SK-N-DZ (cell line): Measurements from ENCODE around the gene PPP1R1A. TPM values are rescaled to one million over a fixed set of nuclear protein-coding genes. Genes with fewer than 3 reads are reported as not detected.

Source experiments
- DNase-seq: peaks from one replicate; pipeline ENCODE4 v3.0.0-alpha.2; 2015; ENCODE audit warnings: low spot score
- polyA plus RNA-seq, 2 experiments: library from polyadenylated mRNA; depleted of rRNA; stranded (reverse); fragments of >200 nt; gene quantifications; 2 replicates each; pipeline ENCODE4 v1.2.3, GENCODE V29; 2014

The PPP1R1A gene
- polyA plus RNA-seq (2014; cell fraction: cytosol; rRNA removed) = not detected in 2 replicates
- 0.59 TPM in 1 of 2 replicates, not detected in the other for polyA plus RNA-seq (2014; cell fraction: nucleus; rRNA removed)

- DNase-seq = no peak
Measured at GRCh38 chr12:54588110-54588889, at the start of gene PPP1R1A. PPP1R1A (minus strand) TSS chr12:54588659; CDS start chr12:54588488, 171 bp downstream.

GRCh38 chr12:54634795-54635194 is 46.3 kb upstream of the PPP1R1A start, which contains the start of gene LACRT:
LACRT (minus strand) TSS chr12:54634895; CDS start chr12:54634841, 54 bp downstream.
- no peak for DNase-seq

DNA sequence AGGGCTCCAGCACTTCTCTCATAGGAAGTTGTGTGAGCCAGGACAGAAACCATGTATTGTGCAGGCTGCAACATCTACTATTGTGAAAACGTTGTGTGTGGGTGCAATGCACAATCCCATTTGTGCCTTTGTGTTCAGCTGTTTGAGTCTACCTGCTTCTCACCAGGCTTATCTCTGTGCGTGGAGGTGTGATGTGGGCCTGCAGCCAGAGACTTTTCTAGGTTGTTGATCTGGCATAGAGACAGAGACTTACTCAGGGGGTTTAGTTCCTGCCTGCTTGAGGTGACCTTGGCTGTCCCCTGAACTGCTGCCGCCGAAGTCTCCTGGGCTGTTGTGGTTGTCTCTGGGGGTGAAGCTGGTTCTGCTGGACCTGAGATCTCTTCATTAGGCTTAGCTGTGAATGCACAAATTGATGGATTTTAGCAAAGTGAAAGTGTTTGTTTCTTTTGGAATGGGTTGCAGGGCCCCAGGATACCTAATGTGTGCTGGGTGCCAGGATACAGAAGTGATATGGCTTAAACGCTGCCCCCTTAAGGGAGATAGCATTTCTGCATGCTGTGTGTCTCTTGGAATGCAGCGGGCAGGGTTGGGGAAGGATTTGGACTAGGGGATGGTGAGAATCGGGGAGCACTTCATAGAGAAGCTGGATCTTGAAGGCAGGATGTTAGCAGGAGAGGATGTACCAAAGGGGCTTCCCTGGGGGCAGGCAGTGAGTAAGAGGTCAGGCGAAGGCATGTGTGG is 43.7 kb upstream of the PPP1R1A start:
- no peak for DNase-seq

DNA sequence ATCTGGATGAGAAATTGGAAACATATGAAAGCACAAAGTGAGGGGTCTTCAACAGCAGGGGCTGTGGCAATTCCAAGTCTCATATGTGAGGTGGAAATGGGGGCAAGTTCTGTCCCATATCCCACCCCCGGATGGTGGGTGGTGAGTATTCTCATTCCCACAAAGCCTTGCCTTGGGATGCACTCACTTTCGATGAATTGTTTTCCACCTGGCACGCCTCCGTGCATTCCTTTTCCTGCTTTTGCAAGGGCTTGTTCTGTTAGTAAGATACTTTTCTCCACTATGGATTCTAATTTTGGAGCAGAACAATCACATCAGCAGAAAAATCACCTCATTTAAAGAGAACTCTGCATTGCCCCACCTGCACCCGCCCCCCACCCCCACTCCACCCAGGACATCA is 43.1 kb upstream of the PPP1R1A start:
- DNase-seq = no peak

GRCh38 chr12:54629925-54630324 is 41.5 kb upstream of the PPP1R1A start:
- DNase-seq = no peak

DNA sequence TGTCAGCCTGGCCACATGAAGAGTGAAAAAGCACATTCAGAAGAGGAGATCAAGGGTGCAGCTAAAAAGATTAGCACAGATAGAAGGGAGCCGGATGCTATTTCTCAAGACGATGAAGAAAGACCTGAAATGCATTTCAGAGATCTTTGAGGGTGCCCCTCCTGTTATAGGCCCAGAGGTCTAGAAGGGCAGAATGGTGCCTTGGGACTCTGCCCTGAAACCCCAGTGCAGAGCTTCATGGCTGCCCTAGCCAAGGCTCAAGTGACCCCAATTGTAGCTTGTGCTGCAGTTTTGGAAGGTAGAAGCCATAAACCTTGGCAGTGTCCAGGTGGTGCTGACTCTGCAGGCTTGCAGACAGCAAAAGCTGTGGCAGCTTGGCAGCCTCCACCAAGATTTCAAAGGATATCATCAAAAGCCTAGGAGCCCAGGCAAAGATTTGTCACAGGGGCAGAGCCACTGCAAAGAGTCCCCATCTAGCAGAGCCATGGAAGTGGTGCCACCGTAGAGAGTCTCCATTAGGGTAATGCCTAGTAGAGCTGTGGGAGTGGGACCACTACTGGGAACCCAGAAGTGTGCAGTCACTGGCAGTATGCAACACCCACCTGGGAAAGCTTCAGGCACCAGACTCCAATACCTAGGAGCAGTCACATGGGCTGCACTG is 39.9 kb upstream of the PPP1R1A start:
- no peak for DNase-seq

DNA sequence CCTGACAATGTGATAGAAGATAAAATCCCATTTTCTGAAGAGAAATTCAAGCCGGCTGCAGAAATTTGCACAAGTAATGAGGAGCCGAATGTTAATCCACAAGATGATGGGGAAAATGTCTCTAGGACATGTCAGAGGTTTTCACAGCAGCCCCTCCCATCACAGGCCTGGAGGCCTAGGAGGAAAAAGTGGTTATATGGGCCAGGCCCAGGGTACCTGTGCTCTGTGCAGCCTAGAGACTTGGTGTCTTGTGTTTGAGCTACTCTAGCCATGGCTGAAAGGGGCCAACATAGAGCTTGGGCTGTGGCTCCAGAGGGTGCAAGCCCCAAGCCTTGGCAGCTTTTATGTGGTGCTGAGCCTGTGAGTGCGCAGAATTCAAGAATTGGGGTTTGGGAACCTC is 38.8 kb upstream of the PPP1R1A start:
- no peak for DNase-seq

GRCh38 chr12:54625598-54625997 is 37.1 kb upstream of the PPP1R1A start:
- DNase-seq = no peak

DNA sequence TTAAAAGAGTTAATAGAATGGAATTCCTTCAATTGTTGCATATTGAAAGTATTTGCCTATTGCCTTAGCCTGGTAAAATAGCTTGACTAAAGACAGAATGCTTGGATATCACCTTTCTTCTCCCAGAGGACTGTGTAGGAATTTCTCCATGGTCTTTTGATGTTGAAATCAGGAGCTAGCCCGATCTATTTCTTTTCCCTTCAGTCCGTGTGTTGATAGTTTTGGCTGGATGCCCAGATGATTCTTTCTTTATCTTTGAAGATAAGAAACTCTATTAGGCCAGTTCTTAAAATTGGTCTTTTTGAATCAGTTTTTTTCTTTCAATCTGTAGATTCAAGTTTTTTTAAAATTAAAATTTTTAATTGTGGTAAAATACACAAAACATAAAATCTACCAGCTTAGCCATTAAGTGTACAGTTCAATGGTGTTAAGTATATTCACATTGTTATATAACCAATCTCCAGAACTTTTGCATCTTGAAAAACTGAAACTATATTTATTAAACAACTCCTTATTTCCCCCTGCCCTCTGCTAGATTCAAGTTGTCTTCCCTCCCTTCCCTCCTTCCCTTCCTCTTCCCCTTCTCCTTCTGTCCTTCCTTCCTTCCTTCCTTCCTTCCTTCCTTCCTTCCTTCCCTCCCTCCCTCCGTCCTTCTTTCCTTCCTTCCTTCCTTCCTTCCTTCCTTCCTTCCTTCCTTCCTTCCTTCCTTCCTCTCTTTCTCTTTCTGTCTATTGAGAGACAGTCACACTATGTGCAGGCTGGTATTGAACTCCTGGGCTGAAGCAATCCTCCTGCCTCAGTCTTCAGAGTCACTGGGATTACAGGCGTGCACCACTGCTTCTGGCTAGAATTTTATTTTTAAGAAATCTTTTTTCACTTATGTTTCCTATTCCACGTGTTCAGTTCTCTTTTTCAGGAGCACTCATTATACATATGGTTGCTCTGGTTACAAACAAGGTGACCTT is 36.1 kb upstream of the PPP1R1A start:
- no peak for DNase-seq

GRCh38 chr12:54622463-54623183 is 34.2 kb upstream of the PPP1R1A start:
- DNase-seq = no peak

- DNase-seq = no peak
Measured at GRCh38 chr12:54616933-54617680, 28.6 kb upstream of the PPP1R1A start.

GRCh38 chr12:54612225-54612750 is 23.8 kb upstream of the PPP1R1A start:
- no peak for DNase-seq

DNA sequence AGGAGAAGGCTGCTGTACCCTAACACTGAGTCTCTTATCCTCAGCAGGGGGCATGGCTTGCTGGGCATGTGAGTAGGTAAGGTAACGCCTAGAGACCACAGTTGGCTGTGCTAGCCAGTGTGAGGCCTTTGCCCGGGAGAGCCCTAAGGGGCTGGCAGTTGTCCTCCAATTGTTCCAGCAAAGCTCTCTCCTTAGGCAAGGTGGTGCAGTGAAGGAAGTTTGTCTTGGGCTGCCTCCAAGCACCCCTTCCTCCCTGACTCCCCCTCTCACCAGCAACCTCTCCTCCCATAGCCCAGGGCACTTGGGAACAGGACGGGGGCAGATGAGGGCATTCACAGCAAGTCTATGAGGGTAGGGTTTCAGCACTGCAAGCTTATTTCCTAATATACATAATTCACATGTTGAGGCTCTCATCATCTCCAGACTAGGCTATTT is 23.3 kb upstream of the PPP1R1A start:
- no peak for DNase-seq

DNA sequence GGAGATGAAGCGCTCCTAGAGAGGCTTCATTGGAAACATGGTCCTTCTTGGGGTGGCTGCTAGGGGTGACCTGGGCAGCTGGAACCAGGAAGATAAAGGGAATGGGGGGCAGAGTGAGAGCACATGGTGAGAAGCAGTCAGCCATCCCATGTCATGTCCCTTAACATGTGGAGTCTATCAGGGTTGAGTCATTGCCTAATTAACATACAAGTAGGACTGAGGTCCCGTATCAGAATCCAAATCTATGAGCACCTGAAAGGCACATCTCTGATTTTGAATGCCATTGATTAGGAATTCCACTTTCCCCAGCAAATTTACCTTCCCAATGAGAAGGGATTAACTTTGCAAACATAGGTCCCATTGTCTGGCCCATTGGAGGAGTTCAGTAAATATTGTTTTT is 20.3 kb upstream of the PPP1R1A start:
- DNase-seq = no peak

GRCh38 chr12:54608156-54608555 is 19.7 kb upstream of the PPP1R1A start:
- no peak for DNase-seq

- no peak for DNase-seq
Measured at GRCh38 chr12:54606556-54606955, 18.1 kb upstream of the PPP1R1A start.

- no peak for DNase-seq
Measured at GRCh38 chr12:54605138-54605970, 16.9 kb upstream of the PPP1R1A start.

GRCh38 chr12:54604436-54604835 is 16.0 kb upstream of the PPP1R1A start:
- DNase-seq = no peak
